Retina (tissue), 1 donor: ENCODE measurements around the gene IGLL1.
"Not testable (repeated sequence)": the region's sequence is repeated elsewhere in the genome, so short reads cannot be mapped to it uniquely, and the experiment has no call there.

ENCODE experiments used
- DNase-seq: peaks from one replicate; pipeline ENCODE4 v3.0.0-alpha.2; 2016

IGLL1 gene

DNA sequence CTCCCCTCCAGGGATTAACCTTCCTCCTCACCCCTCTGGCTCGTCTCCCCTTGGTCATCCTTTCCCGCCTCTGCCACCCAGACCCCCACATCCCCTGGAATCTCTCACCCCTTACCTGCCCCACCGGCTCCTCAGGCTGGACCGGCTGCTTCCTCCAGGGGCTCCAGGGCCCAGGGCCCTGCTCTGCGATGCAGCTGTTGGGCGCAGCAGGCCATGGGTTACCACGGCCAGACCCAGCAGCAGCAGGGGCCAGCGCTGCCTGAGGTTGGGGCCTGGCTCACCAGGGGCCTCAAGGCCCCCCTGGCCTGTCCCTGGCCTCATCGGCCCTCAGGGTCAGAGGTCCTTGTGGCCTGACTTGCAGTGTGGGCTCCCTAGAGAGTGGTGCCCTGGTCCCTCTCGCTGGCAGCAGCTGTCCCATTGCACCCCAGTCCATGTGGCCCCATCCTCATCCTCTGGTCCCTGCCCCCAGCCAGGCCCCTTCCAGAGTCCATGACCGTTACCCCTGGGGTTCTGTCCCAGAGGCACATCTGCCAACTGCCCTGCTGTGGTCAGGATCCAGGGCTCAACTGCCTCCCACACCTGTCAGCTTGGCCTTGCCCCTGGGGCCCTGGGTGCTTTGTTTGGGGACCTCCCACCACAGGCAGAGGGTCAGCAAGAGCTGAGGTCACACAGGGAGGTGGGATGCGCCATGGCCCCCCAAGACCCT lies at the start of gene IGLL1:
Gene IGLL1, minus strand, starts transcription at position 421 of the 706 bp plus-strand sequence. Its CDS starts 100 bp downstream, at position 321.
- DNase-seq = no peak

DNA sequence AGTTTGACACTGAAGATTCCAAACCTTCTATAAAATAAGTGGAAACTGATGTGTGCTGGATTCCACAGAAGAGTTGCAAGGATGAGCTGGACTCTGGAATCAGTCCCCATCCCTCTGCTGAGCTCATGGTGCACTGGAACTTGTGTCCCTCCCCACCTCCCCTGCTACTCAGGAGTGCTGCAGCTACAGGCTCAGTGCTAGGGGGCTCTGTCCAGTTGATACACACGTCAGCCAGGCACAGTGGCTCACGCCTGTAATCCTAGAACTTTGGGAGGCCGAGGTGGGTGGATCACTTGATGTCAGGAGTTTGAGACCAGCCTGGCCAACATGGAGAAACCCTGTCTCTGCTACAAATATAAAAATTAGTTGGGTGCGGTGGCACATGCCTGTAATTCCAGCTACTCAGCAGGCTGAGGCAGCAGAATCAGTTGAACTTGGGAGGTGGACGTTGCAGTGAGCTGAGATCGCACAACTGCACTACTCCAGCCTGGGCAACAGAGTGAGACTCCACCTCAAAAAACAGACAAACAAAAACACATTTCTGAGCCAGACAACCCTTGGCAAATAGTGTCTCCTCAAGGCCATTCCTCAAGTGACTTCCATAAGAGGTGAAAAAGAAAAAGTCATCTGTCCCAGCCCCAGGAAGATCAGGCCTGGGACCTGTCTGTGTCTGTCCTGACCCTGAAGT lies 48.1 kb upstream of the IGLL1 start:
- DNase-seq = not testable (repeated sequence)

- DNase-seq = not testable (repeated sequence)
These were observed 47.4 kb upstream of the IGLL1 start for GRCh38 chr22:23627401-23628055.

- DNase-seq = no peak
These were observed 46.3 kb upstream of the IGLL1 start for GRCh38 chr22:23626286-23626975.

DNA sequence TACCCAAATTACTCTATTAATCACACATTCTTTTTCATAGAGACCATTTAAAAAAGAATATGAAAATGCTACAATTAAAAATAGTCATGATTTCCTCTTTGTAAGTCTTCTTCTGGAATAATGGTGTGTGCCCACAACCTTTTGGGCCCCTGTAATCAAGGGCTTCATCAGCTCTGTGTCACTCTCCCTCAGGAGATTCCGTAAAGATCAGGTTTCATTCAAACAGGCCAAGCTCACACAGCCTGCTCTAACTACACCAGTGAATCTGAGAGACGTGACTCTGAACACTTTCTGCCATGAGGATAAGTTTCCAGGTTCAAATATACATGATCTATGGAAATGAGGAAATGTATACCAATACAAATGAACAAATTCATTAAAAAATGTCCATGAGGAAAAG lies 42.5 kb upstream of the IGLL1 start:
- DNase-seq = no peak

DNA sequence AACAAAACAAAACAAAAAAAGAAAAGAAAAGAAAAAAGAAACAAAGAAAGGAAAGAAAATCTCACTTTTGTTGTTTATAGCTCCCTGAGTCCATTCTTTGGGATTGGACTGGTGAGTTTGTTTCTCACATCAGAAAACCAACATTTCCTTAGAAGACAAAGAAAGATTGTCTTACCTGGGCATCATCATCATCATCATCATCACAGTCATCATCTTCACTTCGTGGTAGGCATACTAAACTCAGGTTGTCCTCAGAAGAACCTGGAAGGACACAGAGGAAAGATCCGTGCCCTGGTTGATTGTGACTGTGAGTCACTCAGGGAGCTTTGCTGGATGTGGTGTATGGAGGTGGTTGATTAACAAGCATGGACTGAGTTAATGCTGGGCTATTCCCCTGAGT lies 41.8 kb upstream of the IGLL1 start:
- not testable (repeated sequence) for DNase-seq

GRCh38 chr22:23621082-23621780 lies 41.1 kb upstream of the IGLL1 start:
- DNase-seq = no peak

DNA sequence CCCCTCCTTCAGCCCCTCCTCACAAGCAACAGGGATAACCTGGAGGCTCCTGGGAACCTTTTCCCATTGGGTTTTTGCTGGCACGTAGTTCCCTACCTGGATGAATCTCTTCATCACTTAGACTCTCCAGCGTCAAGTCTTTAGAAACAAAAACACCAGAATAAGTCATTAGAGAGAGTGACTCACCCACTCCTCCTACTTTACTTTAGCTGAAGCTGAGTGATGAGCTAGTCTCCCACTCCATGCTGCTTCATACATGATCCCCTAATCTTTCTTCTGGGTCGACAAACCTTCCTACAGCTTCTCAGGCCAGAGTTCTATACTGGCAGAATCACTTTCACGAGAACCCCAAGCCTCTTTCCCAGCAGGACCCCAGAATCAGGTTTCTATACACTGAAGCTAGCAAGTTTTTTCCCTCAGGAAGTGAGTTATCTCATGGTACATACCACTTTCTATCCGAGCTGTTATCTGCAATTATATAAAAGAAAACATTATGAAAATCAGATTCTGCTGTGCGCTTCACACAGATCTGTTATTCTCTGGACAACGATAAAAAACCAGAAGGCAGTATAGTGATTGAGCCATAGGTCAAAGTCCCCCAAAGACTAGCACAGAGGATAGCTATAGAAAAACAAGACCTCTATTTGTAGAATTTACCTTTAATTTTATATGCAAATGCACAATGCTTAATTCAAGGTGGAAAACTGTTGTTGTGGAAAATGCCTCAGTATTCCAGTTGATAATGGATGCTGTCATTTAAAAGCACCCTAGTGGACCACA lies 33.3 kb upstream of the IGLL1 start:
- DNase-seq = no peak

DNA sequence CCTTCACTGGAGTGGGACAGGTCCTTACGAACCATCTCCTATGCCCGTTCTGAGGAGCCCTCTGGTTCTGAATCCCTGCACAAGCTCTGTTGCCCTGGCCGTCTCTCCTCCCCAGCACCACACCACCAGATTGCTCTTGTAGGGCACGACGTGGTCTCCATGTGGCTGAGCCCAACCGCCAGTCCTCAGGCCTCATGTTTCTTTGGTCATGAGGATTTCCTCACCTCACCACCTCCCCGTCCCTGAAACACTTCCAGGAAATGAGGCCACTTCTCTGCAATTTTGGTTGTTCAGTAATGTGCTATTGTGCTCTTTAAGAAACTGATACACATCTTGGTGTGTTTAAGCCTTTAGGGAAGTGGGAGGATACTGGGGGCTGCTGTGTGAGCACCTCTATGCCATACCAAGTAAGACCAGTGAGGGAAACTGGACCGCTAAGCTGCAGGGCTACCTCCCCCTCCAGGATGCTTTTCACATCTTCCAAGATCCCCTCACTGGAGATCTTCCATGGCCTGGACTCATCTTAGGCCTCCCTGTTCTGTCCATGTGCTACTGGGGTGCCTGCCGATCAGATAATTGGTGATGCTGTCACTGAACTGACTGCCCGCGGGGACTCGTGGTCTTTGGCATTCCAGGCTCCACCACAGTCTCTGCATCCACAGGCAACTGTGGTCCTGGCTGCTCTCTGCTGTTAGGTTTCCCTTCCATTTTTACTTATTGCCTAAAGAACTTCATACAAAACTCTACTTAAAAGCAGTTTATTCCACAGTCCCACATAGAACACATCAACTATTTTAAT lies 30.1 kb upstream of the IGLL1 start:
- DNase-seq = no peak

DNA sequence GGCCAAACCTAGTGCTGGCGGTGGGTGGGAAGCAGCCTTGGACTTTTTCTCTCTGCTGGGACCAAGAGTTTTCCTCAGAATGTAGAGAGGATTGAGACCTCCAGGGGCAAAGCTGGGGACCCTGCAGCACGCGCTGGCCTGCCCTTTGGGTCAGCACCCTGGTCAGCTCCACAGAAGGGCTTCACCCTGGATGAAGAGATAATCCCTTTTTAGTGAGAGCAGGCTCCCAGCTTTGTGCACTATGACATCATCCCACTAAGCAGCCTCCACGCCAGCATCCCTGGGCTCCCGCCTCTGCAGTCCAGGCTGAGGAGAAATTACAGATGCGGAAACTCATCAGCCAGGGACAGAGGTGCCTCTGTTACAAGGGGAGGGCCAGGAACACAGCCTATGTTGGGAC lies 28.5 kb upstream of the IGLL1 start:
- no peak for DNase-seq

DNA sequence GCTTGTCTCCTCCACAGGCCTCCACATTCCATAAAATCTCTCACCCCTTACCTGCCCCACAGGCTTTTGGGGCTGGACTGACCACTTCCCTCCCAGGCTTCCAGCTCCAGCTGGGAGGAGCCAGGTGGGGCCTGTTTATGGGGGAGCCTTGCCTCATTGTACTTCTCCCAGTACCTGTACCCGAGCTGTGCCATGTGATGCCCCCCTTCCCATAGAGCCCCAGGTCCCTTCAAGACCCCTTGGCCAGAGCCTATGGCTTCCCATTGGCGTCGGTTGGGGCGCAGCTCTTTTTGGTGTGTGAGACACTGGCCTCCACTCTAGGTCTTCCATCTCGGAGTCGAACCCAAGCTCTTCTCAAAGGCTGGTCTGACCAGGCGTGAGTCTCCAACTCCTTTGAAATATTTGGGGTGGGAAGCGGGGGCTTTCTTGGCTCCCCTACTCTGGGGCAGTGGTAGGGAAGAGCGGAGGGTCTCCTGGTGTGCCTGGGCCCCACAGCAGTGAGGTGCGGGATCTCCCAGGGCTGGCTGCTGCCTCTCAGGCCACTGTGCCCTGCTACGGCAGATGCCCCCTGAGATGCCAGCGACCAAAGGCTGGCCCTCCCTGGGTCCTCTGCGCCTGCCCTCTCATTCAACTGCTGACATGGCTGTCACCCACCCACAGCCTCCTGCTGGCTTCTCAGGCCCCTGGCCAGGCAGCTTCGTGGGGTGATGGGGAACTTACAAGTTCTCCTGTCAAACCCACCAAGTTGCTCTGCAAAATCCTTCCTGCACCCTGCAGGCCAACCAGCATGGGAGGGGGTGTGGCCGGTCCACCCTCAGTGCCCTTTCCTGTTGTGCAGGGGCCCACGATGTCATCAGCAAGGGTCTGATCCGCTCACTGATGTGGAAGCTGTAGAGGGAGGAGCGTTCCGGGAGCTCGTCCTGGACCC lies 26.4 kb upstream of the IGLL1 start:
- no peak for DNase-seq

- DNase-seq = no peak
These were observed 25.0 kb upstream of the IGLL1 start for GRCh38 chr22:23604939-23605712.

- DNase-seq = no peak
These were observed 23.2 kb upstream of the IGLL1 start for GRCh38 chr22:23603266-23603665.

DNA sequence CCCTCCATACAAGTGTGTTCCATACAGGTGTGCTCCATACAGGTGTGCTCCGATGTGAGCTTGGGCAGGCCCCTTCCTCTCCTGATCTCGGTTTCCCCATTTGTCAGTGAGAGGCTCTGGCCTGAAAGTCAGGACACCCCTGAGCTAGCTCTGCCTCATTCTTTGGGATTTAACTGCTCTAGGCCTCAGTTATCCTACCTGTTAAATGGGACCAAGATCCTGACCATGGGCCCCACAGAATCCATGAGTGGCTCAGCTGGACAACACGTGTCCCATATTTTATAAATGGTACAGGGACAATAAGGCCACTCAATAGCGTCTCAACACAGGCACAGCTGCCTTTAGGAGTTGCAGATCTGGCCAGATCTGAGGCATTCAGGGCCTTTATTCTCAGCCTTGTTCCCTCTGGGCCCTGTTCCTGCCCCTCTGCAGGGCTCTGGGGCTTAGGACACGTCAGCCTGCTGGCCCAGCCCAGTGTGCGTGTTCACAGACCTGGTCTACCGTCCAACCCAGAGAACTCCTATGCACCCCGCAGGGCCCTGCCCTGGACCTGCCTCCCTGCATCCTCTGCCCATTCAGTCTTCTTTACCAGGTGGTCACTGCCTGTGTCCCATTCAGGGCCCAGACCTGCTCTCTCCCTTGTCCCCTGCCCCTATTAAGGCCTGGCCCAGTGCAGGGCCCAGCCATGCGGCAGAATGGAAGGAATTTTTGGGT lies 18.9 kb upstream of the IGLL1 start:
- no peak for DNase-seq

DNA sequence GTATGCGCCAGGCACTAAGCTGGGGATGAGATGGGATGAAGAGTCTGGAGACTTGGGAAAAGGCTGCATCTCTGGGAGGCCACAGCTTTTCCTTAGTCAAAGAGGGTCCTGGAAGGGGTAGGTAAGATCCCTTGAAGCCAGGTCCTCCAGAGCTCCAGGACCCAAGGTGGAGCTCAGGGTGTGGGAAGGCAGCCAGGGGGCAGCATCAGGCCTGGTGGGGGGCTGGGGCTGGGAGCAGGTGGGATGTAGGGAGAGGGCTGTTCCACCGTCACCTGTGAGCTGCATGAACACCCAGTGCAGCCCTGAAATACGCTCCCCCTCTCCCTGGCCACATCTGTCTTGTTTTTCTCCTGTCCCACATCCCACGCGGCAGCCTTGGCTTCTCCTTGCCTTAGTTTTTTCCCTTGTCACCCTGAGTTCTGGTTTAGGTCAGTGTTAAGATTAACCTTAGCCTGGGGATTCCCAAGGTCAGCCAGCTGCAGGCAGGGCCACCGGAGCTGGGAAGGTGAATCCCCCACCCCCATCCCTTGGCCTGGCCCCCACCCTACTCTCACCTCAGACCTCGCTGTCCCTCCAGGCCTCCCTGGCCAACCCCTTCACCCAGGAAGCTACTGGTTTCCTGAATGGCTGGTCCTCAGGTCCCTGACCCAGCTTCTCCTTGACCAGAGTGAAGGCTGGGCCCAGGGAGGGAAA lies 17.6 kb upstream of the IGLL1 start:
- not testable (repeated sequence) for DNase-seq

- DNase-seq = not testable (repeated sequence)
These were observed 15.8 kb upstream of the IGLL1 start for GRCh38 chr22:23595904-23596303.

- no peak for DNase-seq
These were observed 11.8 kb upstream of the IGLL1 start for GRCh38 chr22:23591846-23592245.
